ENCODE results near the gene AKR1A1. TPM values are rescaled to one million over a fixed set of nuclear protein-coding genes. Genes with fewer than 3 reads are reported as not detected.
"Not testable (repeated sequence)": the region's sequence is repeated elsewhere in the genome, so short reads cannot be mapped to it uniquely, and the experiment has no call there.

The AKR1A1 gene
- total and polyA plus RNA-seq, 12 donors: 38.0 to 91.8 (median 46.6) TPM

DNA sequence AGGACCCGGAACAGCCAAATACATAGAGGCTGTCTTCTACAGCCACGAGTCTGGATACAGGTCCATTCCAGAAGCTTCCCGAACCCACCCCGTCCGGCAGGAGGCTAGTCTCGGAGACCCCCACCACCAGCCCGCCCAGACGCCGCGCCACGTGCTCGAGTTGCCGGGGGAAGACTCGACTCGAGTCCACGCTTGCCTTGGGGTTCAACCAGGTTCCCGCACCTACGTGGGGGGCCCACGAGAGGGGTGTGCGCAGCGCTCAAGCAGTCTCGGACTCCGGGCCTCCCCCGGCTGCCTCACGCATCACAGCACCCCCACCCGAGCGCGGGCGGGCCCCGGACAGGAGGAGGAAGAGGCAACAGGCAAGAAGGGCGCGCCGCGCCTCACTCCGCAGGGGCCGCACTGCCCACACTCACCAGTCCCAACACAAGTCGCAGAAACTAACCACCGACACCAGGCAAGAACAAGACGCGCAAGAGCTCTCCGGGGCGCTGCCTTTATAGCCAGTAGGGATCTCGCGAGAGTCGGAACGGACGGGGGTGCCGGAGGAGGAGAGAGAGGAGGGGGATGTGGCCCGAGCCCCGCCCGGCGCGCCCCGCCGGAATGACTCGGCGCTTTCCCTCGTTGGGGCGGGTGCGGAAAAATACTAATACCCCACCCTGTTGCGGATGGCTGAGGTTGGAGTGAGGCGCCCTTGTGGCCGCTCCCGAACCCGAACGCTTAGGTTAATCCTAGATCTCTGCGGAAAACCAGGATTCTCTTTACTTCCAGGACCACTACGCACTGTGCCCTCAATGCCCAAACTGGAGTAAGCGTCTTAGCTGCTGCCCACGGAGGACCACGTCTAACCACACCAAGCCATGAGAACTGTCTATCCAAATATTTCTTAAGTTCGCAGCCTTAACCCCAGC is 29.0 kb upstream of the AKR1A1 start, which contains the start of gene PRDX1:
Gene PRDX1, minus strand, starts transcription at position 472 of the 911 bp plus-strand sequence. CDS start 2,841 bp downstream, outside the sequence.
- H3K4me3 ChIP-seq: peak within 1 kb of the TSS; percentile 58 to 96 (median 86)
- H3K27me3 ChIP-seq: peaks cover 0 to 7% (median 0%) of the 10 kb centered on the region in 7 donors
- no peaks in the 10 kb centered on the region for H3K9me3 ChIP-seq
- ATAC-seq (peak; percentile 96 to 98 (median 97)), DNase-seq (peak; percentile 98)
- peaks cover 2 to 44% (median 25%) of the 10 kb centered on the region in 9 donors for H3K4me1 ChIP-seq
- WGBS, 2 donors: 0% methylated on average over 72 of the region's 72 CpGs
- H3K36me3 ChIP-seq: peaks cover 0 to 24% (median 7%) of the 10 kb centered on the region in 9 donors
- peak within 1 kb of the TSS; percentile 73 to 98 (median 93) for H3K27ac ChIP-seq
- intact Hi-C loops (cut with DNase I): loop anchor here in 2 of 10 donors (1.0 to 5.0 kb wide), 3 partner anchors 21 to 166 kb away; partner anchors contain the start of genes AKR1A1 (in 2 of the 2), CCDC163 (in 1 of the 2), GPBP1L1 (in 1 of the 2) and MMACHC (in 1 of the 2)
- TF ChIP-seq, protein P1, sequence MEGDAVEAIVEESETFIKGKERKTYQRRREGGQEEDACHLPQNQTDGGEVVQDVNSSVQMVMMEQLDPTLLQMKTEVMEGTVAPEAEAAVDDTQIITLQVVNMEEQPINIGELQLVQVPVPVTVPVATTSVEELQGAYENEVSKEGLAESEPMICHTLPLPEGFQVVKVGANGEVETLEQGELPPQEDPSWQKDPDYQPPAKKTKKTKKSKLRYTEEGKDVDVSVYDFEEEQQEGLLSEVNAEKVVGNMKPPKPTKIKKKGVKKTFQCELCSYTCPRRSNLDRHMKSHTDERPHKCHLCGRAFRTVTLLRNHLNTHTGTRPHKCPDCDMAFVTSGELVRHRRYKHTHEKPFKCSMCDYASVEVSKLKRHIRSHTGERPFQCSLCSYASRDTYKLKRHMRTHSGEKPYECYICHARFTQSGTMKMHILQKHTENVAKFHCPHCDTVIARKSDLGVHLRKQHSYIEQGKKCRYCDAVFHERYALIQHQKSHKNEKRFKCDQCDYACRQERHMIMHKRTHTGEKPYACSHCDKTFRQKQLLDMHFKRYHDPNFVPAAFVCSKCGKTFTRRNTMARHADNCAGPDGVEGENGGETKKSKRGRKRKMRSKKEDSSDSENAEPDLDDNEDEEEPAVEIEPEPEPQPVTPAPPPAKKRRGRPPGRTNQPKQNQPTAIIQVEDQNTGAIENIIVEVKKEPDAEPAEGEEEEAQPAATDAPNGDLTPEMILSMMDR (IDR thresholded peaks at IDR 0.05): peak in 4 of 9 donors; percentile 7 to 37 (median 28)

DNA sequence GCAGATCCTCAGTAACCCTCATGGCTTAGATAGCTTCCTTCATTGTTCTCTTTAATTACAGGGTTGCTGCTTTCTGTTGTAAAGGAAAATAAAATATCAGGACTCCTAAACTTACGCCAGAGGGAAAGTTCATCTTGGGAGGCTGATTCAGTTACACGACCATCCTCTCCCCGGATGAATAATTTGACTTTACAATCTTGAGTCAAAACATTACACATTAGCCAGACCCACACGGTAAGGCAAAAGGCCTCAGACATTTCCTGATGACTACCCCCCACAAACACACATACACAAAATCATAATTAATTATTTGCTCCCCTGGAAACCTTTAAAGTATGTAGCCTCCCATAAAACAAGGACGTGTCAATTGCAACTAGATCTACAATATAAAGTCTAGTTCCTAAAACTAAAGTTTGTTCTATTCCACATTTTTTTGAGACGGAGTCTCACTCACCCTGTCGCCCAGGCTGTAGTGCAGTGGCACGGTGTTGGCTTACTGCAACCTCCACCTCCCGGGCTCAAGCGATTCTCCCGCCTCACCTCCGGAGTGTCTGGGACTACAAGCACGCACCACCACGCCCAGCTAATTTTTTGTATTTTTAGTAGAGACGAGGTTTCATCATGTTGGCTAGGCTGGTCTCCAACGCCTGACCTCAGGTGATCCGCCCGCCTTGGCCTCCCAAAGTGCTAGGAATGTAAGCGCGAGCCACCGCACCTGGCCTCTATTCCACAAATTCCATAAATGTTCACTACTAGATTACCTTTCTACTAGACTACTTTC is 28.1 kb upstream of the AKR1A1 start:
- Histone ChIP-seq H3K27ac (peak overlapping the region; percentile 73 to 98 (median 93)), H3K4me3 (peak overlapping the region; percentile 58 to 96 (median 86)), H3K27me3 (peaks cover 0 to 7% (median 0%) of the 10 kb centered on the region in 7 donors), H3K4me1 (peaks cover 2 to 37% (median 20%) of the 10 kb centered on the region in 9 donors), H3K9me3 (no peaks in the 10 kb centered on the region), H3K36me3 (peaks cover 0 to 15% (median 0%) of the 10 kb centered on the region in 9 donors)
- intact Hi-C loops (cut with DNase I): loop anchor here in 1 of 10 donors (2.0 to 5.0 kb wide), 2 partner anchors 28 to 165 kb away; partner anchors contain the start of genes AKR1A1, GPBP1L1 and TMEM69
- WGBS, 2 donors: 82 to 84% methylated on average over 21 of the region's 21 CpGs
- DNase-seq (no peak), ATAC-seq (no peak)
- TF ChIP-seq, protein P1 (IDR thresholded peaks at IDR 0.05): no peak

DNA sequence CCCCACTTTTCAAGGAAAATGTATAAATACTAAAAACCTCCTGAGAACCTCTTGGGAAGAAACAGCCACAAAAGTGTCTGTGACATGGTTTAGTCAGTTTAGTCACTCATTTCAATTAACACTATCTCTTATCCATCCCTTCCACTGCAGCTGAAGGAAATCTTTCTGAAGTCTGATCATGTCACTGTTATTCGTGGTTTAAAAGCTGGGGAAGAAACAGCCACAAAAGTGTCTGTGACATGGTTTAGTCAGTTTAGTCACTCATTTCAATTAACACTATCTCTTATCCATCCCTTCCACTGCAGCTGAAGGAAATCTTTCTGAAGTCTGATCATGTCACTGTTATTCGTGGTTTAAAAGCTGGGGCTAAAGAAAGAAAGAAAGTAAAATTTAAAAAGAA is 27.1 kb upstream of the AKR1A1 start:
- H3K36me3 ChIP-seq, ATAC-seq, H3K4me3 ChIP-seq, DNase-seq, H3K27ac ChIP-seq, H3K9me3 ChIP-seq, H3K27me3 ChIP-seq: not testable (repeated sequence)
- peaks cover 2 to 30% (median 18%) of the 10 kb centered on the region in 9 donors for H3K4me1 ChIP-seq
- WGBS, 2 donors: 60 to 72% methylated on average over 2 of the region's 2 CpGs
- intact Hi-C loops (cut with DNase I): loop anchor here in 1 of 10 donors (2.0 to 5.0 kb wide), 2 partner anchors 27 to 164 kb away; partner anchors contain the start of genes AKR1A1, GPBP1L1 and TMEM69

DNA sequence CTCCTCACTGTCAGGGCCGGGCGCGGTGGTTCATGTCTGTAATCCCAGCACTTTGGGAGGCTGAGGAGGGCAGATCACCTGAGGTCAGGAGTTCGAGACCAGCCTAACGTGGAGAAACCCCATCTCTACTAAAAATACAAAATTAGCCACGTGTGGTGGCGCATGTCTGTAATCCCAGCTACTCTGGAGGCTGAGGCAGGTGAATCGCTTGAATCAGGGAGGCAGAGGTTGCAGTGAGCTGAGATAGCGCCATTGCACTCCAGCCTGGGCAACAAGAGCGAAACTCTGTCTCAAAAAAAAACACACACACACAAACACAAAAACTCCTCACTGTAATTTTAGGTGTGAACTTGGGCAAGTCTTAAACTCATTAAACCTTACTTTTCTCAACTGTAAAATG is 26.7 kb upstream of the AKR1A1 start:
- peaks cover 2 to 26% (median 13%) of the 10 kb centered on the region in 9 donors for H3K4me1 ChIP-seq
- not testable (repeated sequence) for H3K4me3 ChIP-seq, H3K27me3 ChIP-seq, H3K27ac ChIP-seq, DNase-seq, ATAC-seq, H3K36me3 ChIP-seq, H3K9me3 ChIP-seq
- WGBS, 2 donors: 87 to 90% methylated on average over 10 of the region's 10 CpGs
- intact Hi-C loops (cut with DNase I): loop anchor here in 1 of 10 donors (2.0 to 5.0 kb wide), 2 partner anchors 27 to 163 kb away; partner anchors contain the start of genes AKR1A1, GPBP1L1 and TMEM69

Measured in heart right ventricle (tissue), 16 donors.